Measurements from ENCODE around the gene PLB1.

The PLB1 gene

GRCh38 chr2:28604284-28604843 is 108.5 kb downstream of the PLB1 start:
- DNase-seq (ENCODE audit: low read depth): no peak
- no peak overlapping the region for H3K4me3 ChIP-seq (ENCODE audit: low read depth, low read length)
- no peak for TF ChIP-seq CTCF (IDR thresholded peaks at IDR 0.05; ENCODE audit: low read depth, low read length, missing control alignments)

DNA sequence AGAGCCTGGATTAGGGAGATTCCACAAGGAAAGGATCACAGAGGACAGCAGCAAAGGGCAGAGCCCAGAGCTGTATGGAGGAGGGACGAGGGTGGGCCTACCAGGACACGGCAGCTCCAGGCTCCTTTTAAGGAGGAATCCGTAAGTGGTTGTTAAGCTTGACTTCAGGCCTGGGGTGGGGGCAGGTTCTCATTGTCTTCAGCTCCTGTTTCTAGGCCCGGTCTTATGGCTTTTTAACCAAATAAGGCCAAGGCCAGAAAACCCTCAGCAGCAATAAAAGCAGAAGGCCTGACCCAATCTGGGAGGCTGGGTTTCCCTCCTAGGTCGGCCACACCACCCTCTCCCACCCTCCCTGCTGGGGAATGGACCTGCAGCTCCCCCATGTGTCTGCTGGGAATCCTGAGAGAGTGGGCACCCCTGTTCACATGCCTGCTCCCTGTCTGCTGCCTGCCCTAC is 111.2 kb downstream of the PLB1 start:
- DNase-seq (ENCODE audit: low read depth): no peak
- TF ChIP-seq CTCF (IDR thresholded peaks at IDR 0.05; ENCODE audit: low read depth, low read length, missing control alignments): no peak
- H3K4me3 ChIP-seq (ENCODE audit: low read depth, low read length): no peak overlapping the region

- H3K4me3 ChIP-seq (ENCODE audit: low read depth, low read length): no peak overlapping the region
- TF ChIP-seq CTCF (IDR thresholded peaks at IDR 0.05; ENCODE audit: low read depth, low read length, missing control alignments): no peak
- DNase-seq (ENCODE audit: low read depth): no peak
These were observed 112.1 kb downstream of the PLB1 start for GRCh38 chr2:28607730-28608499.

DNA sequence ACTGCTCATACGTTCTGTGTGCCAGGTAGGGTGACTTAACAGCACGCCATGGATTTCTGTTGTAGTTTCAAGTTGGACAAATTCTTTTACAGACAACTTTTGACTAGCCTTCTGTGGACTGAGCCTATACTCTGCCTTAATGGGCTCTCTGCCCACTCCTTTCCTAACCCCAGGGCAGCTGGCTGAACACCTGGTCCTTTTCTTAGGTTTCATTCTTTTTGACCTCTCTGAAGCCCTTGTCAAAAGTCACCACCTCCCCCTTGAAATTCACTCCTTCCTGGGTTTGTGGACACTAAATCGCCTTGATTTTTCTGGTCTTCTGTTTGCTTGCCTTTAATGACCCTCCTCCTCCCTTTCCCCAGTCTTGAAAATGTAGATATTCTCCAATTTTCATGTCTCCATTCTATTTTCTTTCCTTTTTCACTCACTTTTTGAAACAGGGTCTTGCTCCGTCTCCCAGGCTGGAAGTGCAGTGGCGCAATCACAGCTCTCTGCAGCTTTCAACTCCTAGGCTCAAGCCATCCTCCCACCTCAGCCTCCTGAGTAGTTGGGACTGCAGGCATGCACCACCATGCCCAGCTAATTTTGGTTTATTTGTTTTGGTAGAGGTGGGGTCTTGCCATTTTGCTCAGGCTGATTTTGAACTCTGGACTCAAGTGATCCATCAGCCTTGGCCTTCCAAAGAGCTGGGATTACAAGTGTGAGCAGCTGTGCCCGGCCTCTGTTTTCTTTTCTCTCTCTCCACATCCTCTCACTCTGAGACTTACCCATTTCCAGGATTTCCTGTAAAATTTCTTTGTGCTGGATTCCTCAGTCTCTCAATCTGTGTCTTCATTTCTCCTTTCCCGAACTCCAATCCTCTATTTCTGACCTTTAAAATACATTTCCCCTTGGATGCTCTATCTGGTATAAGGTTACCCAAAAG is 112.9 kb downstream of the PLB1 start:
- DNase-seq (ENCODE audit: low read depth): no peak
- no peak overlapping the region for H3K4me3 ChIP-seq (ENCODE audit: low read depth, low read length)
- TF ChIP-seq CTCF (IDR thresholded peaks at IDR 0.05; ENCODE audit: low read depth, low read length, missing control alignments): no peak

DNA sequence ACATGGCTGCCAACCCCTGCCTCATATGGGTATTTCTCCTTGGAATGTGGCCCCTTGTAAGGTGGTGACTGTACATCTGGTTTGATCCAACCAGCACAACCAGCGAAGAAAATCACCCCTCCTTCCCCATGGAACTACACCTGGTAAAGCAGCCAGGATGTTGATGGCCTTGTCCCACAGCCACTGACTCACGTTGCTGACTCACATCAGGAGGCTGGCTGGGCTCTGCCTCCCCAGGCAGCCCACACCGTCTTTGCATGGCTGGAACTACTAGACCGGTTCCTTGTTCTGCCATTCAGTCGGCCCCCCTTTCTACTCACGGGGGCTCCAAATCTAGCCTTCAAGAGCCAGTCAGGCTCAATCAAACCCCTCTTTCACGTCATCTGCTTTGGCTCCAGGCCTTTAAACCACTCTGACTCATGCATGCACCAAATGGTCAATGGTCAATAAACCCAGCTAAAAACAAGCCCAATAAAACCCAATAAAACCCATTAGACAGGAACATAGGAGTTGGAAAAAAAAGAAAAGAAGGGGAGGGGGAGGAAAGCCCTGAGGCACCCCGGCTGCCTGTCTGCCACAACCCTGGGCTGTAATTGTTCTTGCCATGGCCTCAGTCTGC is 114.8 kb downstream of the PLB1 start:
- H3K4me3 ChIP-seq (ENCODE audit: low read depth, low read length): no peak overlapping the region
- TF ChIP-seq CTCF (IDR thresholded peaks at IDR 0.05; ENCODE audit: low read depth, low read length, missing control alignments): no peak
- DNase-seq (ENCODE audit: low read depth): no peak

- TF ChIP-seq CTCF (IDR thresholded peaks at IDR 0.05; ENCODE audit: low read depth, low read length, missing control alignments): no peak
- H3K4me3 ChIP-seq (ENCODE audit: low read depth, low read length): no peak overlapping the region
- DNase-seq (ENCODE audit: low read depth): no peak
These were observed 116.4 kb downstream of the PLB1 start for GRCh38 chr2:28612131-28612812.
